ENCODE measurements around the gene UBAC2.

UBAC2 gene

GRCh38 chr13:99220199-99220935 lies 19.7 kb downstream of the UBAC2 start:
- Histone ChIP-seq H3K27ac (no peak overlapping the region), H3K27me3 (ENCODE audit: control insufficient read depth, insufficient read depth, low read length) (no peaks in the 10 kb centered on the region), H2AFZ (no peak overlapping the region), H3K4me2 (ENCODE audit: low read length) (no peak overlapping the region), H3K79me2 (peaks cover 9% of the 10 kb centered on the region), H3K9me3 (ENCODE audit: control insufficient read depth, low read length) (no peaks in the 10 kb centered on the region), H3K9ac (no peak overlapping the region), H3K4me1 (no peaks in the 10 kb centered on the region), H3K4me3 (ENCODE audit: low read depth, low read length) (no peak overlapping the region), H3K36me3 (ENCODE audit: control insufficient read depth, insufficient read depth, low read length) (peaks cover 3% of the 10 kb centered on the region)
- TF ChIP-seq CTCF (IDR thresholded peaks at IDR 0.05): no peak

GRCh38 chr13:99221567-99222239 lies 21.0 kb downstream of the UBAC2 start:
- H3K36me3 ChIP-seq (ENCODE audit: control insufficient read depth, insufficient read depth, low read length): peaks cover 3% of the 10 kb centered on the region
- peaks cover 11% of the 10 kb centered on the region for H3K79me2 ChIP-seq
- no peak overlapping the region for H3K27ac ChIP-seq
- no peak overlapping the region for H3K9ac ChIP-seq
- H3K4me3 ChIP-seq (ENCODE audit: low read depth, low read length): no peak overlapping the region
- TF ChIP-seq CTCF (IDR thresholded peaks at IDR 0.05): no peak
- H2AFZ ChIP-seq: no peak overlapping the region
- no peaks in the 10 kb centered on the region for H3K4me1 ChIP-seq
- no peaks in the 10 kb centered on the region for H3K27me3 ChIP-seq (ENCODE audit: control insufficient read depth, insufficient read depth, low read length)
- H3K9me3 ChIP-seq (ENCODE audit: control insufficient read depth, low read length): no peaks in the 10 kb centered on the region
- H3K4me2 ChIP-seq (ENCODE audit: low read length): no peak overlapping the region

GRCh38 chr13:99223587-99223986 lies 22.9 kb downstream of the UBAC2 start:
- H3K79me2 ChIP-seq: peaks cover 11% of the 10 kb centered on the region
- no peak for TF ChIP-seq CTCF (IDR thresholded peaks at IDR 0.05)
- H3K4me2 ChIP-seq (ENCODE audit: low read length): no peak overlapping the region
- no peak overlapping the region for H3K27ac ChIP-seq
- H3K27me3 ChIP-seq (ENCODE audit: control insufficient read depth, insufficient read depth, low read length): no peaks in the 10 kb centered on the region
- no peak overlapping the region for H3K9ac ChIP-seq
- H3K9me3 ChIP-seq (ENCODE audit: control insufficient read depth, low read length): no peaks in the 10 kb centered on the region
- no peaks in the 10 kb centered on the region for H3K4me1 ChIP-seq
- no peak overlapping the region for H3K4me3 ChIP-seq (ENCODE audit: low read depth, low read length)
- no peak overlapping the region for H2AFZ ChIP-seq
- H3K36me3 ChIP-seq (ENCODE audit: control insufficient read depth, insufficient read depth, low read length): peaks cover 3% of the 10 kb centered on the region

- TF ChIP-seq CTCF (IDR thresholded peaks at IDR 0.05): no peak
- Histone ChIP-seq H3K79me2 (peaks cover 11% of the 10 kb centered on the region), H3K9me3 (ENCODE audit: control insufficient read depth, low read length) (no peaks in the 10 kb centered on the region), H2AFZ (no peak overlapping the region), H3K27me3 (ENCODE audit: control insufficient read depth, insufficient read depth, low read length) (no peaks in the 10 kb centered on the region), H3K36me3 (ENCODE audit: control insufficient read depth, insufficient read depth, low read length) (peaks cover 3% of the 10 kb centered on the region), H3K4me2 (ENCODE audit: low read length) (no peak overlapping the region), H3K4me1 (peaks cover 1% of the 10 kb centered on the region), H3K27ac (no peak overlapping the region), H3K4me3 (ENCODE audit: low read depth, low read length) (no peak overlapping the region), H3K9ac (no peak overlapping the region)
Measured at GRCh38 chr13:99224021-99224420, 23.4 kb downstream of the UBAC2 start.
